SJSA1 (cell line): ENCODE data around the gene SKA2. TPM values are rescaled to one million over a fixed set of nuclear protein-coding genes. Genes with fewer than 3 reads are reported as not detected.

ENCODE experiments used
- total RNA-seq: library from RNA; depleted of rRNA; stranded (reverse); fragments of >200 nt; shearing (Covaris generic); gene quantifications from 2 replicates; pipeline ENCODE4 v1.2.3, GENCODE V29; 2014; rRNA removed

Gene SKA2
- total RNA-seq, 1 experiment from 2014 or later, result 332 TPM

Other genes with a start within 250 kb of the SKA2 start
- 68.1 and 87.2 TPM in 2 replicates for gene TRIM37, start 48.3 kb downstream of the SKA2 start, total RNA-seq
- 40.6 and 51.2 TPM in 2 replicates for gene PRR11, start 560 bp upstream of the SKA2 start, total RNA-seq
- gene SMG8, start 54.8 kb upstream of the SKA2 start, total RNA-seq, result 19.8 and 34.5 TPM in 2 replicates
- gene GDPD1, start 65.3 kb upstream of the SKA2 start, total RNA-seq, result 0.78 and 1.2 TPM in 2 replicates
- gene YPEL2, start 176.5 kb upstream of the SKA2 start, total RNA-seq, result 4.2 and 4.4 TPM in 2 replicates